HFF-Myc (cell line): Measurements from ENCODE around the gene ENO2.
A peak's percentile ranks its signal among the peaks of the same experiment; 100 is the strongest.

ENCODE experiments used
- DNase-seq: peaks from one replicate; pipeline ENCODE4 v3.0.0-alpha.2; 2011; ENCODE audit warnings: low read depth; ENCODE audit errors: extremely low read depth
- H3K4me3 ChIP-seq: replicated peaks from 2 replicates; pipeline ENCODE4 v1.5.1; 2011; ENCODE audit warnings: low read depth, mild to moderate bottlenecking, control low read depth, low read length
- CTCF ChIP-seq: IDR thresholded peaks from 2 replicates; pipeline ENCODE4 v1.5.1; 2012; ENCODE audit warnings: mild to moderate bottlenecking, low read depth, low read length, control low read depth; ENCODE audit errors: missing control alignments

The ENO2 gene

GRCh38 chr12:6967651-6968100 is 53.3 kb downstream of the ENO2 start:
- H3K4me3 ChIP-seq = peak overlapping the region; percentile 97
- TF ChIP-seq CTCF = no peak
- no peak for DNase-seq

DNA sequence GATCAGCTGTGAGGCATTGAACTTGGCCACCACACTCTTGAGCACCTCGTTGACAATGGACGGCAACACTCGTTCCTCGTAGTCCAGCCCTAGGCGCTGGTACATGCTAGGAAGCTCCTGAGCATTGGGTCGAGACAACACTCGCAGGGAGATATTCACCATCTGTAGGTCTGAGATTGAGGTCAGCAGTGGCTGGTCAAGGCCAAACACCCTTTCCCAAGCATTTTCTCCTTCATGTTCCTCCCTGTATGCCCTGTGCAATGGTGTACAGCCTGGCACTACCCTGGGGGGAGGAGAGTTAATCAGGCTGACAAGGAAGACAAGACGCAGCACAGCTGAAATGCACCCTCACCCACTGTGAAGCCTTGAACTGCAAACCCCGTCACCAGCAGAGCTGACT is 54.0 kb downstream of the ENO2 start:
- DNase-seq = no peak
- no peak for TF ChIP-seq CTCF

DNA sequence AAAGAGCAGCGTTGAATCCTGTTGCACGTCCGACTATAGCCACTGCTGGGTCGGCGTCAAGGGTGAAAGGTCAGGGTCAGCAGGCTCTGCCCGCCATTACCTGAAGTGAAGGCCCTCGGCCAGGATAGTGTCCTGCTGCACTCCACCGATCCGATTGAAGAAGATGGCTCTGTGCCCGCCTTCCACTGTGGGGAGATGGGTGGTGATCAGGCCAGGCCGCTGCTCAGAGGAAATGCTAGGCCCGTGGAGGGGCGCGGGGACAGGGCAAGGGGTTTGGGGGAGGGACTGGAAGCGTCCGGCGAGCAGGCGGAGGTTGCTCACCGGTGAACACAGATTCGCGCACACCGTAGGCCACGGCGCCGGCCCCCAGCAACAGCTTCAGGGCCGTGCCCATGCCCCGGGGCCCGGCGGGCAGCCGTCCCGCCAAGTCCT is 55.7 kb downstream of the ENO2 start:
- TF ChIP-seq CTCF = no peak
- peak overlapping the region; percentile 97 for H3K4me3 ChIP-seq
- no peak for DNase-seq

More for the DNA sequence above, 54.0 kb downstream of the ENO2 start:
- H3K4me3 ChIP-seq = peak overlapping the region; percentile 97
